DOHH2 (cell line): ENCODE measurements around the gene MGAT4B.

Experiments used
- H3F3A ChIP-seq: fragments of 200-600 bp; sonication (generic), shearing (Covaris generic); 2 replicates; pipeline ENCODE4 v1.6.0; 2016; ENCODE audit warnings: antibody characterized with exemption, mild to moderate bottlenecking; ENCODE audit not compliant: control insufficient read depth, insufficient read depth
- H3K27ac ChIP-seq: fragments of 200-600 bp; sonication (generic); 2 replicates; pipeline ENCODE4 v1.5.1; 2014; ENCODE audit warnings: low read depth, mild to moderate bottlenecking, low read length, moderate library complexity
- H3K27me3 ChIP-seq: fragments of 200-600 bp; sonication (generic); 2 replicates; pipeline ENCODE4 v1.6.1; 2014; ENCODE audit warnings: mild to moderate bottlenecking, low read length, mixed read lengths; ENCODE audit not compliant: control insufficient read depth
- H3K36me3 ChIP-seq: fragments of 200-600 bp; sonication (generic); 2 replicates; pipeline ENCODE4 v1.6.1; 2014; ENCODE audit warnings: mild to moderate bottlenecking, low read length, moderate library complexity, mixed read lengths; ENCODE audit not compliant: control insufficient read depth
- H3K4me1 ChIP-seq: fragments of 200-600 bp; sonication (generic); 2 replicates; pipeline ENCODE4 v1.6.1; 2014; ENCODE audit warnings: mild to moderate bottlenecking, low read length, mixed read lengths; ENCODE audit not compliant: control insufficient read depth
- H3K4me2 ChIP-seq: fragments of 200-600 bp; sonication (generic); 2 replicates; pipeline ENCODE4 v1.6.0; 2014; ENCODE audit warnings: mild to moderate bottlenecking, low read length, moderate library complexity
- H3K4me3 ChIP-seq: fragments of 200-600 bp; sonication (generic); 2 replicates; pipeline ENCODE4 v1.5.1; 2014; ENCODE audit warnings: mild to moderate bottlenecking, low read length, mixed read lengths
- H3K79me2 ChIP-seq: fragments of 200-600 bp; sonication (generic); 2 replicates; pipeline ENCODE4 v1.6.1; 2014; ENCODE audit warnings: mild to moderate bottlenecking, low read length, mixed read lengths; ENCODE audit not compliant: control insufficient read depth
- H3K9me2 ChIP-seq: fragments of 200-600 bp; sonication (generic); replicated peaks from 2 replicates; pipeline ENCODE4 v1.6.1; 2014; ENCODE audit warnings: mild to moderate bottlenecking, low read length, mixed read lengths; ENCODE audit not compliant: control insufficient read depth
- H3K9me3 ChIP-seq: fragments of 200-600 bp; sonication (generic); 2 replicates; pipeline ENCODE4 v1.6.1; 2014; ENCODE audit warnings: antibody characterized with exemption, low read length, mixed read lengths; ENCODE audit not compliant: control insufficient read depth, insufficient read depth
- H4K20me1 ChIP-seq: fragments of 200-600 bp; sonication (generic); 2 replicates; pipeline ENCODE4 v1.6.0; 2014; ENCODE audit warnings: low read depth, mild to moderate bottlenecking, antibody characterized with exemption, low read length, moderate library complexity; ENCODE audit not compliant: control insufficient read depth, insufficient read depth
- CTCF ChIP-seq: fragments of 200-600 bp; sonication (generic); IDR thresholded peaks from one replicate; pipeline ENCODE4 v1.5.1; 2014; ENCODE audit warnings: antibody characterized with exemption, mild to moderate bottlenecking, low read depth, low read length; ENCODE audit not compliant: poor library complexity, severe bottlenecking
- EZH2phosphoT487 ChIP-seq: fragments of 200-600 bp; sonication (generic); IDR thresholded peaks from 2 replicates; pipeline ENCODE4 v1.6.1; 2017; ENCODE audit warnings: borderline replicate concordance, mild to moderate bottlenecking, antibody characterized with exemption, low read length, moderate library complexity, mixed read lengths

MGAT4B gene

GRCh38 chr5:179804555-179804947, 2.1 kb downstream of the MGAT4B start:
- Histone ChIP-seq H3K79me2 (peaks cover 37% of the 10 kb centered on the region), H3K27me3 (no peaks in the 10 kb centered on the region), H4K20me1 (no peaks in the 10 kb centered on the region), H3K4me3 (no peak overlapping the region; the same call in 1 of the 2 replicates), H3K9me2 (no peaks in the 10 kb centered on the region), H3K4me1 (peaks cover 26% of the 10 kb centered on the region), H3K4me2 (peak overlapping the region; percentile 95), H3F3A (peaks cover 6% of the 10 kb centered on the region; the same call in 1 of the 2 replicates), H3K27ac (no peak overlapping the region), H3K36me3 (peaks cover 12% of the 10 kb centered on the region; the same call in 1 of the 2 replicates), H3K9me3 (no peaks in the 10 kb centered on the region)
- TF ChIP-seq CTCF (no peak), EZH2phosphoT487 (no peak)

- Histone ChIP-seq H3K4me3 (no peak overlapping the region), H3K4me1 (peaks cover 26% of the 10 kb centered on the region), H3K27me3 (no peaks in the 10 kb centered on the region), H3K79me2 (peaks cover 37% of the 10 kb centered on the region), H3K36me3 (peaks cover 19% of the 10 kb centered on the region; the same call in 1 of the 2 replicates), H3K9me3 (no peaks in the 10 kb centered on the region), H3K27ac (no peak overlapping the region), H3K9me2 (no peaks in the 10 kb centered on the region), H4K20me1 (no peaks in the 10 kb centered on the region), H3F3A (peaks cover 6% of the 10 kb centered on the region; the same call in 1 of the 2 replicates), H3K4me2 (0 out of 2 replicates have a peak overlapping the region, but pooled peaks have one; percentile 21)
- TF ChIP-seq EZH2phosphoT487 (no peak), CTCF (no peak)
Measured at GRCh38 chr5:179803651-179804554, 2.8 kb downstream of the MGAT4B start.

GRCh38 chr5:179802950-179803562, 3.6 kb downstream of the MGAT4B start:
- Histone ChIP-seq H3K9me2 (no peaks in the 10 kb centered on the region), H3K4me2 (no peak overlapping the region), H3K79me2 (peaks cover 35% of the 10 kb centered on the region), H3K36me3 (peaks cover 27% of the 10 kb centered on the region; the same call in 1 of the 2 replicates), H3K27me3 (no peaks in the 10 kb centered on the region), H3K27ac (no peak overlapping the region), H3F3A (peaks cover 2% of the 10 kb centered on the region; the same call in 1 of the 2 replicates), H4K20me1 (no peaks in the 10 kb centered on the region), H3K4me1 (peaks cover 25% of the 10 kb centered on the region), H3K9me3 (no peaks in the 10 kb centered on the region), H3K4me3 (no peak overlapping the region)
- TF ChIP-seq CTCF: no peak
- no peak for TF ChIP-seq EZH2phosphoT487
